ENCODE measurements around the gene ATP12A.

ATP12A gene

DNA sequence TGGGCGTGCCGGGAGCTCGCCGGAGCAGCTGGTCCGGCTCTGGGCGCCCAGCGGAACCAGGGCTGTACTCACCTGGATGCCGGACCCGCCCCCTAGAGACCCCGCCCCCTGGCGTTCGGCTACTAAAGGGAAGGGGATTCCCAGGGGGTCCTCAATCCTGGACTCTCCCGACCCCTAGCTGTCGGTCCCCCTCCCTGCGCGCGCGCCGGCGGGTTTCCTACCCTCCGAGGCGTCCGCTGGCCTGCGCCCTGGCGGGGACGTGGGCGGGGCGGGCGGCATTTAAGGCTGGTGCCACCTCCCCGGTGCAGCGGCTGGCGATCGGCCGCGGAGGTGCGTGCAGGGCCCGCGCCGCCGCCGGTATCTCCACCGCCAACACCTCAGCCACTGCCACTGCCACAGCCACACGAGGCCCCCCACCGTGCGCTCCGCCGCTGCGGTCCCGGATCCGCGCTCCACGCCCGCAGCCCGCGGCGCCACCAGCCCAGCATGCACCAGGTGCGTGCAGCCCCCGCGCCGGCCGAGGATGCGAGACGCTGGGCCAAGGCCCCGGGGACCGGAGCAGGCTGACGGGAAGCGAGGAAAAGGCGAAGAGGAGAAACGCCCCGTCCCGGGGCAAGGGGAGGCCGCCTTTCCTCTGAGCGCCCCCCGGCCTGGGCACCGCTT lies at the start of gene ATP12A:
Gene ATP12A (plus strand): TSS at position 151 of the 663 bp plus-strand sequence. CDS start 336 bp downstream, at position 487.
- DNase-seq (ENCODE audit: low spot score): peak; percentile 32

DNA sequence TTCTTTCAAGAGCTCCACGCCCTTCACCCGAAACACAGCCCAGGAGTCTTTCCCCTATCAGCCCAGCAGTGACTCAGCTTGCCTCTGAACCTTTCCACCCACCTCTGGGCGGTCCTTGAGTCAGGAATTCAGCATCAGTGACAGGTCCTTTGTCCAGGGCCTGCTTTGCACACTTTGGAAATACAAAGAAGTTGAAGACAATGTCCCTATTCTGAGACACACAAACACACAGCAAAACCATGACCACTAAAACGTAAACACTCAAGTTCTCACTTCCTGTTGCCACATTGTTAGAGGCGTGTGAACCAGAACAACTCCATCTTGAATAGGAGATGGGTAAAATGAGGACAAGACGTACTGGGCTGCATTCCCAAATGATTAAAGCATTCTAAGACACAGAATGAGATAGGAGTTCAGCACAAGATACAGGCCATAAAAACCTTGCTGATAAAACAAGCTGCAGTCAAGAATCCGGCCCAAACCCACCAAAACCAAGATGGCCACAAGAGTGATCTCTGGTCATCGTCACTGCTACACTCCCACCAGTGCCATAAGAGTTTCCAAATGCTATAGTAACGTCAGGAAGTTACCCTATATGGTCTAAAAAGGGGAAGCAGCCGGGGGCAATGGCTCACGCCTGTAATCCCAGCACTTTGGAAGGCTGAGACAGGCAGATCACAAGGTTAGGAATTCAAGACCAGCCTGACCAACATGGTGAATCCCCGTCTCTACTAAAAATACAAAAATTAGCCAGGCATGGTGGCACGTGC lies 49.2 kb upstream of the ATP12A start:
- DNase-seq (ENCODE audit: low spot score): no peak

DNA sequence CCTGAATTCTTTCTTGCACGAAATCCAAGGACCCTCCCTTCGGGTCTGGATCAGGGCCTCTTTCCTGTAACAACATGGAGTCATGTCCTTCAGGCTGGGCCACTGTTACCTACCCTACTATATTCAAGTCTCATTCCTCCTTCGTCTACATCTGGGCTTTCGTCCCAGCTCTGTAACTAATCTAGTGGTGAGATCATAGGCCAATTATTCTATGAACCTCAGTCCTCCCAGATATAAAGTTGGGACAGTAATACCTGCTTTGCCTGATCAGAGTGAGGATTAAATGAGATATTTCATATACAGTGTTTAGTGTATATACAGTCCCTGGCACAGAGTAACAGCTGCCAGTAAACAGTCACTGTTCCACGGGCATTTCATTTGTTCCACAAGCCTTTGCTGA lies 48.3 kb upstream of the ATP12A start:
- DNase-seq (ENCODE audit: low spot score): no peak

DNA sequence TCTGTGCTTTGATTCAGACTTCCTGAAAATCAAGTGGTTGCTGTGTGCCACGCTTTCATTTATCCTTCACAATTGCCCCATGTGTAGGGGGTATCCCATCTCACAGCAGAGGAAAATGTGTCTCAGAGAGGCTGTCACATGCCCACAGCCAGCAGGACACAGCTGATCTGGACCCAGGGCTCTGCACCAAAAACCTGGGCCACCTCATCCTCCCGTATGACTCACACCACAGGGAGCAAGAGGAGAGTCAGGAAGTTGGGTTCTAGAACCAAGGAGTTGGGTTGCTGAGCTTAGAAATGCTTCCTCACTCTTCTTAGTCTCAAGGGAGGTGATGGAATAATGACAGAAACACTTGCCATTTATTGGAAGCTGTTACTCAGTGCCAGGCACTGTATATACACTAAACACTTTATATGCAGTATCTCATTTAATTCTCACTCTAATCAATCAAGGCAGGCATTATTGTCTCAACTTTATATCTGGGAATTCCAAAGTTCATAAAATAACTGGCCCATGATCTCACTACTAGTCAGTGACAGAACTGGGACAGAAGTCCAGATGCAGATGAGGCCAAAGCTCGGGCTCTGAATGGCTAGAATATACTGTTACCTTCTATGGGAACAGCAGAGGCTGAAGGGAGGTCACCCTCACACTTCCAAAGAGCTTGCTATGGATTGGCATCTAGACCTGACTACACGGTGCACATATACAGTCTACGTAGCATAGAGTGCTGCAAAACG lies 47.7 kb upstream of the ATP12A start:
- DNase-seq (ENCODE audit: low spot score): peak; percentile 27

DNA sequence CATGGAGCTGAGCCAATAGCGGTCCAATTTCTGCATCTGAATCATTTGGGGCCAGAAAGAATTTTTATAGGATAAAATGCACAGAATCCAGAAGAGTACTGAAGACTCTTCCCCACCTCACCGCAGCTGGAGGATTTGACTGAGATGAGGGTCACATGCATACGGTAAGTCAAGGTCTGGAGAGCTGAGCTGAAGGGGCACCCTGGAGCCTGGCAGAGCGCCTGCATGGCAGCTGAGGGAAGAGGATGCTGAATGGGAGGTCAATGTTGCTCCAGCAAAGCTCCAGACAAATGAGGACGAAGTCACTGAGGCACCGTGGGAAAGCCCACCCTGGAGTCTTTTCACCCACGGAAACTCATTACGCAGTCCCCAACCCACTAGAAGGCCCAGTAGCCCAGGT lies 43.4 kb upstream of the ATP12A start:
- no peak for DNase-seq (ENCODE audit: low spot score)

DNA sequence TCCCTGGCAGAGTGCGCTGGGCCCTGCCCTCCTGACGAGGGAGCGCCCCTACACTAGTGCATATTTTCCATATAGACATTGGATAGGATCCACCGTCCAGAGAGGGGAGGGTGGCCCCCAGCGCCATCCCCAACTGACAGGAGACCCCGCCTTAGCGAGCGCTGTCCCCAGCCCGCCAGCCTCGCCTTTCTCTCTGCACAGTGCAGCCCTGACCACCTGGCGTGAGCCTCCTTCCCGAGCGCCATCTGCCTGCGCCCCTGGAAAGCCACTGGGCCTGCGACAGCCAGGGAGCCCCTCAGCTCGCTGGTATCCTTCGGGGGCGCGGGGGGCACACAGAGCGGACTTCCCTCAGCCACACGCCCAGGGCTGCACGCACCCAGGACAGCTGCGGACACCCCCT lies 42.1 kb upstream of the ATP12A start:
- DNase-seq (ENCODE audit: low spot score): no peak

DNA sequence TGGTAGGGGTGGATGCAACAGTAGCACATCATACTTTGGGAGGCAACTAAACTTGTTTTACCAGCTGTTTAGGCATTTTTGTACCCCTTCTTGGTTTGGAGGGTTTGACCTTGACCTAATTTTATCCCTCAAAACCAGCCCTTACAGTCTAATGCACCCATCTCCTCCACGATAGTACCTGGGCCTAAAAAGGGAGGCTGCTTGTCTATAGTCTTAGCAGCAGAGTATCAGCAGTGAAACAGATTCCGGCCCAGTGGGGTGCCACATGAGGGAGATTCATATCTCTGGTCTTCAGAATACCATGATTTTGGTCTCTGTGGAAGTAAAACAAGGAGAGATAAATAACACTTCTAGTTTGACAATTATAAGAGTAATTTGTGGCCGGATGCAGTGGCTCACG lies 39.5 kb upstream of the ATP12A start:
- DNase-seq (ENCODE audit: low spot score): no peak

DNA sequence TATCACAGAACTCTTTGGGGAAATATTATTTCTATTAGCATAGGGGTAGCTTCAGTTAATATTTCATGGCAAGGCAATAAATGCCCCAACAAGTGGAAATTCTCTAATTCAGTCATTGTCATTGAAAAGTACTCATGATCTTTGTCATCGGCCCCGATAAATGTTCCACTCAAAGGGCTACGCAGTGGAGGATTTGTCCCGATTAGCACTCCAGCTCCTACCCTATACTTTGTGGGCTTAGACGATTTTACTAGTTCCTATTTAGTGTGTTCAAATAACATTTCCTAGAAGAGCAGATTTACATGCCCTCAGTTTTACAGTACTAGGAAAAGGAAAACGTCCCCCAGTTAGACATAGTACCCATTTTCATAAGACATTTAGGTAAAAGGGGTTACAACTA lies 38.0 kb upstream of the ATP12A start:
- no peak for DNase-seq (ENCODE audit: low spot score)

DNA sequence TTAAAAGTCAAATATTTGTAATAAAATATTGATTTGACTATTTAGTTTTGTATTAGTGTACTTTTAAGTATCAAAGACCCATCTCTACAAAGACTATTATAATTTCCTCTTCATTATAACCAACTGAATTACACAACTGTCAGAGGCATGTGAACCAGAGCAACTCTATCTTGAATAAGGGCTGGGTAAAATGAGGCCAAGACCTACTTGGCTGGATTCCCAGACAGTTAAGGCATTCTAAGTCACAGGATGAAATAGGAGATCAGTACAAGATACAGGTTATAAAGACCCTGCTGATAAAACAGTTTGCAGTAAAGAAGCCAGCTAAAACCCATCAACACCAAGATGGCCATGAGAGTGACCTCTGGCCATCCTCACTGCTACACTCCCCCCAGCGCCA lies 36.2 kb upstream of the ATP12A start:
- no peak for DNase-seq (ENCODE audit: low spot score)

DNA sequence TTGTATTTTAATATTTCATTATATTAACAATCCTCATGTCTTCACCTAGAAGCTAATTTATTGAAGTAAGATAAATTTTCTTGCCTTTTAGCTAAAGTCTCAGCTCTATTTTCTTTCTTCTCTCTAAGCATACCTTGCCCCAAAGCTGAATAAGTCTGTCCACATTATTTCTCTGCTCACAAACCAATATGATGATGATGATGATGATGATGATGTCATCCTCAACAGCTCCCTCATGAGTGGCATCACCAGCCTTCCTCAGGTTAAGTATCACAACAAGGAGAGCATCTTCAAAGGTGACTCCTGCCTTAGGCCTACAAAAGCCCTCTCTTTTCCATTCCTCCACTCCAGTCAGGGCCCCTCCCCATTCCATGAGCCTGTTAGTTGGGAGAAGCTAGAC lies 31.9 kb upstream of the ATP12A start:
- DNase-seq (ENCODE audit: low spot score): no peak

DNA sequence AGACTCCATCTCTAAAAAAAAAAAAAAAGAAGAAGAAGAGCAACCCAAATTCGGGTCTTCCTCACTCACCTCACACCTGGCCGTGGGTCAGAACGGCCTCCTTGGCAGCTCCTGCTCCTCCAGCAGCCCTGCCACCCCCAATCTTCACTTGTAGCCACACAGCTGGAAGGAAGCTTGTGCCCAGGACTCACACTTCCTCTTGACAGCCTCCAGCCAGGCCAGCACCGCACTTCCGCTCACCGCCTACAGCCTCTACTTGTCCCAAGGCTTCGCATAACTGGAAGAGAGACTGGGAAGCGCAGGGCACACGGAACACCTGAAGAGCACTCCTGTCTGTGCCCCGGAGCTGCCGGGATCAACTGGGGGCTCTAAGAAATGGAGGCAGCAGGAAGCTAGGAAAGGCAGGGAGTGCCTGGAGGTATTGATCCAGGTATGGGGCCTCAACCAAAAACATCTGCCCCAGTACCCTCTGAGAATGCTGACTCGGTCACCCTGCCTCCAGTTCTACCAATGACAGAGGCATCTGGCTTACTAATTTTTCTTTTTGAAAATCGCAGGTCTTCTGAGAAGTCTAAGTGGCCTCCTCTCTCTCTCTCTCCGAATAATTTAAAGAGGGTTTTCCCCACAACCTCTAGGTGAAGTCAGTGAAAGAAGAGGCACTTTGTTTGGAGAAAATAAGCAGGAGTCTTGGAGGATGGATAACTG lies 31.1 kb upstream of the ATP12A start:
- DNase-seq (ENCODE audit: low spot score): no peak

DNA sequence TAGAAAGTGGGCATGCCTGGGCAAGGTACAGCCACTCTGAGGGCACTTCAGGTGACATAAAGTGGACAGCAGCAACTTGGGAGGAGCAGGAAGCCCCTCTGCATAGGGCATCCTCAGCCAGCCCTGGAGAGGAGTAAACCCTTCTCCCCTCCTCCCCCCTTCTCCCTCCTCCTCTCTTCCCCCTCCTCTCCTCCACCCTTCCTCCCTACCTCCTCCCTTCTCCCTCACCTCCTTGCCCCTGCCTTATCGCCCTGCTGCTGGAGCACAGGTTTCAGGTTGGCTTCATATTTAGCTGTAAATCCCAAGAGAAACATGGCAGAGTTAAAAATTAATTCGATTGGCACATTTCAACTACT lies 30.5 kb upstream of the ATP12A start:
- DNase-seq (ENCODE audit: low spot score): no peak

DNA sequence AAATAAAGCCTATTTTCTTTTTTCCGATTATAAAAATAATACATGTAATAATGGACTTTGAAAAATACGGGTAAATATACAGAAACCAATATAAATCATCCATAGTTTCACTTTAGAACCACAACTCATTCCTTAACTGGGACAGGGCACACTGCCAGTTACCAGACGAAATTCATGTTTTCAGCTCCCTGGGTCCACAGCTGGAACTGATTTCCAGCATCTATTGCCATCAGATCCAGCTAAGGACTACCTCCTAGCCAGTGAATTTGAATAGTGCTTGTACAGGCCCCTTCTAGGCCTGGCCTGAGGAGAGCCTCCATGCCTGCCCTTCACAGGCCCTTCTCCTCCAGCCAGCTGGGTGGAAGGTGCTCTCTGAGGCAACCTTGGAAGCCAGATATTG lies 30.0 kb upstream of the ATP12A start:
- DNase-seq (ENCODE audit: low spot score): peak; percentile 84

DNA sequence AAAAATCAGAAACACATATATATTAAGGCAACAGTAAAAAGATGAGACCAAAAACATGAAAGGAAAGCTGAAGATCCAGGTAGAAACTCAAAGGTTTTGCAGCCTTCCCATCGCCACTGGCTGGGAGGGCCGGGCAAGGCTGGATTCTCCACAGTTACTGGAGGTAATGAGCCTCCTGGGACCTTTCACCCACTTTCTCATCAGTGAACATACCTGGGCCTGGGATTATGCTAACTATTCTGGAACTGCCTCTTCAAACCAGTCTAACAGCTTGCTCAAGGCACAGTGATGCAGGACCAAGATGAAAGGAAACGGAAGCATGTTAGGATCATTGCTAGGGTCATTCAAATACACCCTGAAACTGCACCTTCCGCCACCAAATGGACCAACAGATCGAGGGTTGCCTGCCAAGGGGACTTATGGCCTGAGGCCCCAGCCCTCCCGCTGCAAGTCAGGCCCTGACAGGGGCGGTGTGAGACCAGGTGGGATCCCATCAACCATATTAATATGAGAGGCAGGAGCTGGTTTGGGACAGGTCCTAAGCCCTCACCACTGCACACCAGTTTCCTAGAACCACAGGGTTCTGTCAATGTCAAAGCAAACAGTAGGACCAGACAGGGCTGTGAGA lies 28.4 kb upstream of the ATP12A start:
- DNase-seq (ENCODE audit: low spot score): no peak

DNA sequence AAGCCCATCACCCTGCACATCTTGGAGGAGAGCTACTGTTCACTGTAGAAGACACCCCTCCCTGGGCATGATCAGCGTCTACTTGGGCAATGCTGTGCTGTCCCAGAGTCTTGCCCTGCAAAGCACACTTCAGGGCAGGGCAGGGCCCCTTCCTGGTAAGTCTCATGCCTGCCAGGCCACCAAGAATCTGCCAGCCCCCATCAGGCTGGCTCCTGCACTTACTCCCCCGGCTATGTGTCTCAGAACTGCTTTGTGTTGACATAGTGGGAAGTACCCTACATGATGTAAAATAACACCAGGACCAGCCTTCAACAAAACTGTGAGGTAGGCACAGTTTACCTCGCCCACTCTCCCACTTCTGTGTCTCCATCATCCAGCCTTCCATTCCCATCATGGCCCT lies 27.8 kb upstream of the ATP12A start:
- no peak for DNase-seq (ENCODE audit: low spot score)

DNA sequence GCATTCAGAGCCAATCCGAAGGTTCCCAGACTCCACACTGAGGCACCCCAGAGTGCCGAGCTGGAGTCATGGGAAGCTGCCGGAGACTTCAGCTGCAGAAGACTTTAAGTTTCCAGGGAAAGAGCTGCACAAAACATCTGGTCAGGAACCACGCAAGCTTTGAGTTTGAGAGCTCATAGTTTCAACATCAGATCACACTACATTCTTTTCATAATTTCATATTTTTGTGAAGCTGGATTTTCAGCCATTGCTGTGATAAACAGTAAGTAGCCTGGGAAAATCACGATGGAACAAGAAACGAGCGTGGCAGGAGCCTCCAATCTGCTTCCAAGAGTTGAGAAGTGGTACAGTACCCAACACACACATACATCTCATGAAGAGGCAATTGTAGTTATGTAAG lies 25.5 kb upstream of the ATP12A start:
- peak; percentile 75 for DNase-seq (ENCODE audit: low spot score)

DNA sequence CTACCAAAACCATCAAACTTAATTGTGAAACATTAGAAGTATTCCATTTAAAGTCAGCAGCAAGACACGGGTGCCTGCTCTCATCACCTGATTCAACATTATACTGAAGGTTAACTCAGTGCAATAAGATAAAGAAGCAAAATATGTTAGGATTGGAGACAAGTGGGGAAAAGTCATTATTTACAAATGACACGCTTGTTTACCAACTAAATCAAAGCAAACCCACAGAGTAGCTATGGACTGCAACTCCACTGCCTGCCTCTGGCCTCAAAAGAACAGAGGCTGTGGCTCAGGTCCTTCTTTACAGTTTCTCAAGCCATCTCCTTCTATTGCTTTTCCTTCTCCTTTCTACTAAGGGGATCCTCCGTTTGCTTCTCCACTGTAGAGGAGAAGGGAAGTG lies 21.0 kb upstream of the ATP12A start:
- no peak for DNase-seq (ENCODE audit: low spot score)

DNA sequence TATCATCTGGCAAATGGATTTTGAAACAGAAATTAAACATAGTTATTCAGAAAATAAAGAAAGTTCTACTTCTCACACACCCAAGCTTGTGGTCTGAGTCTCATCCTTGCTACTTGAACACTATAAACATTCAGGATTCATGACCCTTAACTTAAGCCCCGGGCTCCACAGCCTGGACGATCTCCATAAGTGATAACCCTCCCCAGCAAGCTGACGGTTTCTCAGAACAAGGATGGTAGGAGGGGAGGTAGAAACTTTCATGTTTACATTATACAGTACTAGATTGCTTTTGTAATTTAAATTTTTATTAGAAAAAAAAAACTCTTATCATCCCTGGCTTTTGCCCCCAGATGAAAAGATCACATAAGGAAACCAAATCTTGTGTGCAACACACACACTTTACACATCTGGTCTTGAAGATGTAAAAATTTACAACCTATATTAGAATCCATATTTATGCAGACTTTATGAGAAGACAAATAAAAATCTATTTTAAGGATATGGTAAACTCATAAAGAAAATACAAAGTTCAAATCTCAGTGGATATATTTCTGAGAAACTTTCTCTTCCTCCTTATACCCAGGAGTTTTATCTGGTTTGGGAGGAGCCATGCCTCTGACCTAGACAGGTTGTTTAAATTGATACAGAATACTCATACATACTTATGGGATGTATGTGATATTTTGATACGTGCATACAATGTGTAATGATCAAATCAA lies 20.0 kb upstream of the ATP12A start:
- DNase-seq (ENCODE audit: low spot score): no peak

DNA sequence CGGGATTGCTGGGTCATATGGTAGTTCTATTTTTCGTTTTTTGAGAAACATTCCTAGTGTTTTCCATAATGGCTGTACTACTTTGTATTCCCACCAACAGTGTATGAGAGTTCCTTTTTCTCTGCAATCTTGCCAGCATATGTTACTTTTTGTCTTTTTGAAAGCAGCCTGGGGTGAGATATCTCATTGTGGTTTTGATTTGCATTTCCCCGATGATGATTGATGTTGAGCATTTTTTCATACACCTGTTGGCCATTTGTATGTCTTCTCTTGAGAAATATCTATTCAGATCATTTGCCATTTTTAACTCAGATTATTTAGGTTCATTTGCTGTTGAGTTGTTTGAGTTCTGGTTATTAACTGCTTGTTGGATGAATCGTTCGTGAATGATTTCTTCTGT lies 18.5 kb upstream of the ATP12A start:
- no peak for DNase-seq (ENCODE audit: low spot score)

DNA sequence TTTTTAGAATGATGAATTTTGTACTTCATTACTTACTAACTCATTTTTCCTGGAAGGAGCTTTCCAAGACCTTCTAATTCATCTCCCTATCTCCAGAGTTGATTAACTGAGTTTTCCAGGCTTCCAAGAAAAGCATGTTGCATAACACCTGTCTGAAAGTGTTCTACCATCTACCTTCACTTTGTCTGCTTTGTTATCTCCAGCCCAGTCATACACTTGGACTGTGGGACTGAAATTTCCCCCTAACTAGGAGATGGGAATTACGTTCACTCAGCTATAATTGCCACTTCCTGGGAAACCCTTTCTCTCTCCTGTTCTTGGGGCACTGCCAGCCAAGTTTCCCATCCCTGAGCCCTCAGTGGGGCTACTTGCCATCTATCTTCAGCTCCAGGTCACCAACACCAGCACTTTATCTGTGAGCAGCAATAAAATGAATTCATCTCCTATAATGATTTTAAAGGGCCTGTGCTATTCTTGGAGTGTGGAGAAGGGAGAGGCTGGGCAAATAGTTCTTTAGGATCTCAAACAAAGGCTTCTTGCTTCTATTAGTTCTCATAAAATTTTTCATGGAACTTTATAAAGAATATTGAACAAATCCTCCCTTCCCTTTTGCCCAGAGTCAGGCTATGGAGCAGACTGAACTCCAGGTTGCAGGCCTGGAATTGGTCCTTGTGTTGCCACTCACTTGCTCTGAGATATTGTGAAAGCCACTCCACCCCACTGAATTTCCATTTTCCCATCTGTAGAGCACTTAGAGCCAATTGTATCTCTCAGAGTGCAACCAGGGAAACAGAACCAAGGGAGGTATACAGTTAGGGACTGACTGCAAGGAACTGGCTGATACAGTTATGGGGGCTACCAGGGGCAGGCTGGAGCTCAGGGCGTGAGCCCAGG lies 17.8 kb upstream of the ATP12A start:
- DNase-seq (ENCODE audit: low spot score): no peak

DNA sequence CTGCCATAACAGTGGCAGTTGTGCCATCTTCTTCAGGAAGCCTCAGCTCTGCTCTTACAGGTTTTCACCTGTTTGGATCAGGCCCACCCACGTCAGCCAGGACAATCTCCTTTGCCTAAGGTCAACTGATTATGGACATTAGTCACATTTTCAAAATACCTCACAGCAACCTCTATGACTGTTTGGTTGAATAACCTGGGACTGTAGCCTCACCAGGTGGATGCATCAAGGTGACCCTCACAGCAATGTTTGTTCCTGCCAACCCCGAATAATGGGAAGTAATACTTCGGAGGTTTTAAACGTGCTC lies 17.2 kb upstream of the ATP12A start:
- DNase-seq (ENCODE audit: low spot score): no peak
